Stimulated activated CD4-positive, alpha-beta T cell treated with anti-CD3 and anti-CD28 coated beads, Interleukin-12 subunit alpha, Interleukin-12 subunit beta, amount 100 ng/mL, for 24 hours (primary cell): Measurements from ENCODE around the gene SPATA32.
A peak's percentile ranks its signal among the peaks of the same experiment; 100 is the strongest.

Experiments used
- DNase-seq, 2 experiments: peaks; one replicate each; pipeline ENCODE4 v3.0.0-alpha.2; 2020; ENCODE audit warnings: low read depth in 2 of 2

SPATA32 gene

GRCh38 chr17:45228763-45229539 lies 32.9 kb downstream of the SPATA32 start:
- peak; percentile 70 to 89 for DNase-seq

DNA sequence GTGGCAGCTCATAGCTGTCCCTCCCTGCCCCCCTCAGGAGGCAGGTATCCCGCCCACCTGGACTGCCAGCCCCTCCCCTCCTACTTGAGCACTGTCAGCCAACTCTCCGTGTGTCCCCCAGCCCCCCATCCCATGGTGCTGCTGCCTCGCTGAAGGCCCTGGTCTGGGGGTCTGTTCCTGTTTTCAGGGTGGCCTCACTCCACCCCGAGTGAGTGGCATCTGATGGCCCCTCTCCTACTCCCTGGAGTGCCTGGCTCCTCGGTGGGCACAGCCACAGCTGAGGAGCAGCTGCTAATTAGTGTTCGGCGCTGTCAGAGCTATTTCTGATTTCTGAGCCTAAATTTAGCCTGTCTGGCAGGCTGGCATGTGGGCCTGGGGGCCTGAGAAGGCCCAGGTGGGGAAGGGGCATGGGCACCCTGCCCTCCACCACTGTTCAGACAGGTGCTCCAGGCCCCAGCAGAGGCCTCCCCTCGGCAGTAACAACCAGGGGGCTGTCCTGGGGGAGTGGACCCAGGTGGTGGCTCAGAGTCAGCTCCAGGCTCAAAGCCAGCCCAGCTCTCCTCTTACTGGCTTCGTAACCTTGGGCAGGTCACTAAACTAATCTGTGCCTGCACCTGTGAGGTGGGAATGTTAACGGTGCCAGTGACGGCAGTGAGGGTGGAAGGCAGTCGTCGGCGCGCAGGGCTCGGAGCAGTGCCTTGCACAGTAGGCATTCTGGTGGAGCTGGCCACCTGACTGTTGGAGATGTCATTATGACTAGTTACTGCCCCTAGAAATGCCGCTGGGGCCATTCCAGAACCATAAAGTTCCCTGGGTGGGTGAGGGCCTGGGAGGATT lies 33.8 kb downstream of the SPATA32 start:
- DNase-seq: no peak

- no peak for DNase-seq
These were observed 34.6 kb downstream of the SPATA32 start for GRCh38 chr17:45227101-45227925.

DNA sequence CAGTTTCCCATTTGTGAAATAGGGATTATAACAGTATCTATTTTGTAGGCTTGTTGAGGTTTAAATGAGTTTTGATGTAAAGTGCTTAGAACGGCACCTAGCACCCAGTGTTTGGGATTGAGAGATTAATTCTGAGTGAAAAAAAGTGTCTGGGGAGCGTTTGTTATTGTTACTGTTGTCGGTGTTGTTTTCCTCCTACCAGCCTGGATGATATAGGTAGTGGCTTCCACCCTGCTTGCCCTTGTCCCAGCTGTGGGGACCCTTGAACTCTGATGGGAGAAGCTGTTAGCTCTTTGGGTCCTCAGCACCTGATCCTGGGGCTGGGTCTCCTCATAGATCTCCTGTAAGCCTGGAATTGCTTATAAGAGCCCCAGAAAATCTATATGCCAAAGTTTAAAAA lies 35.3 kb downstream of the SPATA32 start:
- no peak for DNase-seq

DNA sequence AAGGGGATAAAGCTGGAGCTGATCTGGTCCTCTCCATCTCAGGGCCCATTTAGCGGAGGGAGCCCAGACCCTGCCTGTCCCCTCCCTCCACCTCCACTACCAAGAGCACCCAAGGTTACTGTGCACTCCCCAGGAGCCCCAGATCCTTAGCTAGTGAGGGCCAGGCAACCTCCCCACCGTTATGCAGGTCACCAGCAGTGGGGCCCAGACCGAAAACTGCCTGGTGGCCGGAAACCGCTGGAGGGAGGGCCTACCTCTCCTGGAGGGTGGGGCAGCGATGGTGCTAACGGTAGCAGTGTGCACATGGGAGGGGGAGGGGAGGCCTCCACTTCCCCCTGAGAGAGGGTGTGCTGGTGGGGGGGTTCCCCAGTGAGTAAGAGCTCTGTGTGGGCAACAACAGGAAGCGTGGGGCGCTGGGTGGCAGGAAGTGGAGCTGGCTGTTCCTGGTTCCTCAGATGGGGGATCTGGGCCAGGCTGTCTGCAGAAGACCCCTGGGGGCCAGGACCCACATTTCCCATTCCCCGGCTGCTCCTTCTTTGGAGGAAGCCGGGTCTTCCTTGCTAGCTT lies 35.8 kb downstream of the SPATA32 start:
- DNase-seq: peak; percentile 89 to 97

- no peak for DNase-seq
These were observed 36.7 kb downstream of the SPATA32 start for GRCh38 chr17:45225051-45225700.

DNA sequence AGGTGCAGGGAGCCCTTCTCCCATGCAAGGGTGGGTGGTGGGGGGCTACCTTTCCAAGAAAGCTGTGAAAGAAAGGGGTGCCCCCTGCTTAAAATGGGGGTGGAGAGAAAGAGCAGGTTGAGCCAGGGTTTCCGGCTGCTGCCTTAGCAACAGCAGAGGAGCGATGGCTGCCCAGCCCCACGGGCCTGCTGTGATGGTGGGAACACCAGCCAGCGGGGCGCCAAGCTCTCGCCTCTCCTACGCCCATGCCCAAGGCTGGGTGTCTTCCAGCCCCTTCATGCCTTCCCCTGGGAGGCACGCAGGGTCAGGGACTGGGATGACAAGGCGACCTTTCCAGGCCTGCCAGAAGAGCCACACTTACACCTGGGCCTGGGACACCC lies 37.2 kb downstream of the SPATA32 start:
- DNase-seq: no peak

DNA sequence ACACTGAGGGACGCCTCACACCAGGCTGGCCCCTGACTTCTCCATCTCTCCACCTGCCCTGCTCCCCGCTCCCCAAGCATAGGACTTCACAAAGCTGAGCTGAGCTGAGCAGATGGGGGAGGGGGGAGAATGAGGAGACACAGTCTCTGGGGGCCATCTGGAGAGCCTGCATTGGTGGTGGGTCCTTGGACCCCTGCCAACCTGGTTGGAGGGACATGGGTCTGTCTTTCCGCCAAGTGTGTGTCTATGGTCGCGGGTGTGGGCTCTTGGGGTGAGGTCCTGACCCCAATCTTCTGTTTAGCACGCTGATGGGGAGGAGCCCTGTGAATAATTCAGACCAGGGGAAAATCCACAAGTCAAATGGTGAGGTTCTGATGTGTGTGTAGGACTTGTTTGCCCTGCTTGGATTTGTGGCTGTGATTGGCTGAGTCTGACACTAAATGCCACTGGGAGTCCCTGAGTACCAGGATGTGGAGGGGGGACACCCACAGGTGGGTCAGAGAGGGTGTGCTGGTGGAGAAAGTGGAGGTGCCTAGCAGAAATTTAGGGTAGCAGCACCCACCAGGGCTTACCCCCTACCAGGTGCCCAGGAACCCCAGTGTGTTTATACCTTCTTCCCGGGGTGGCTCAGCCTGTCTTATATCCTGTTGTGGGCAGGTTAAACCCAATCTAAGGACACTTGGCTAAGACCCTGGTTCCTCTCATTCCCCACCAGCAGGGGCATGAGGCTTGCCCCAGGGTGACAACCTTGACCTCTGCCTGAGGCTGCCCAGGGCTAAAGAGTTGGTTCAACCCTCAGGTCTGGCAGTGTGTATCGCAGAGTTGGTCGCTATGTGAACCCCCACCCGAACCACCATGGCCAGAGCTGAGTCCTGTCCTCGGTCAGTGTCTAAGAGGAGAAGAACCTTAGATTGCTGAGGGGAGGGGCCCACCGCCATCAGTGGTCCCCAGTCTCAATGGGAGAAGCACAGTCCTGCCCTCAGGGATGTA lies 38.1 kb downstream of the SPATA32 start:
- peak in 1 of 2 experiments; percentile 66 for DNase-seq

DNA sequence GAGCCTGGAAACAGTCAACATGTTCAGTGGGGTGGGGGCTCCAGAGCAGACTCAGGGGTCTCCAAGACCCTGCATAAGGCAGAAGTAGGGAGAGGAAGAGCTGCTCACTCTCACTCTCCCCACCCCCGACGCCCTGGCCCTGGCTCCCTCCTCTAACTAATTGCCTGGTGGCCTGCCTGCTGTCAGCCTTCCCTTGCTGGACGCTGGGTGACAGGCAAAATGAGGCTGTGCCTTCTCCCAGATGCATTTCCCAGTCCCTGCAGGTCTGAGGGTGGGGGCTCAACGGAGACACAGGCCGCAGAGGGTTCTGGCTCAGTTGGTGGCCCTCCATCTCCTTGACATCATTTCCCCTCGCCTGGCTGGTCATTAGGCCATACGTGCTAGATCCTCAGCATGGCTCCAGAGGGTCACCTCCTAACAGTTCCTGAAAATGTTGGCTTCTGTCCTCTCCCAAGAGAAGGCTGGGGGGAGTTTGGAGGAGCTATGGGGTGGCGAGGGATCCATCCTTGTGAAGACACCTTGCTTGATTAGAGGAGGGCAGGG lies 38.8 kb downstream of the SPATA32 start:
- no peak for DNase-seq

DNA sequence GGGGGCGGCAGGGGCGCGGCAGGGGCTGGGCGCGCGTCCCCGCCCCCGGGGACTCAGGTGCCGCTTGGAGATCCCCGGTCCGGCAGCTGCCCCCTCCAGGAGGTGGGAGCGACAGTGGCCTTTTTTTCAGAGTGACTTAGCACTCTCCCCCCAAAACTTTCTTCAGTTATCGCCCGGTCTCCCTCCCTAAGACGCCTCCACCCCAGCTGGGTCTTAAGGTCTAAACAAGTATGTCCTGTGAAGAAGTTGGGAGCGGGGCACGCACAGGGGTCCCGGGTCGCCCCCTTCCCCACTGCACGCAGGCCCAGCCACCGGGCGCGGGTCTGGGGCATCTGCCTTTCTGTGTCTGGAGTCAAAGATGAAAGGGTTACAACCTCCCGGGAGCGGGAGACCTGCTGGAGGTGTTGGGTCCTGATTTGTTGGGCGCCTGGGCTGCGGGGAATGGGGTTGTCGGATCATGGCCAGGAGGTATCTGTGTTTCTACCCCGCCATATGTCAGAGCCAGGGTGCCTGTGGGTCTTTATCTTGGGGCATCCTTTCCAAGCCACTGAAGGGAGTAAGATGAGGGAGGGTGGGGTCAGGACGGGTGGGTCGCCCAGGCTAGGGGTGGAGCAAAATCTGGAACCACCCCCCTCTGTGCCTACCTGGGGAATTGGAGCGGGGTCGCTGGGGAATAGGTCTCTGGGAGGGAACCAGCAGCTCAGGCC lies 39.5 kb downstream of the SPATA32 start:
- peak in 1 of 2 experiments; percentile 67 for DNase-seq

DNA sequence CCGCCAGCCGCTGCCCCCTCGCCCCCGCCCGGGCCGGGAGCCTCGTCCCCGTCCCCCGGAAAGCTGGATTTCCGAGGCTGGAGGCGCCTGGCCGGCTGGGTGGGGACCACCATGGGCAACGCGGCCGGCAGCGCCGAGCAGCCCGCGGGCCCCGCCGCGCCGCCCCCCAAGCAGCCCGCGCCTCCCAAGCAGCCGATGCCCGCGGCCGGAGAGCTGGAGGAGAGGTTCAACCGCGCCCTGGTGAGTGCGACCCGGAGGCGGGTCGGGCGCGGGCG lies 39.9 kb downstream of the SPATA32 start:
- no peak for DNase-seq

- DNase-seq: peak in 1 of 2 experiments; percentile 46
These were observed 40.5 kb downstream of the SPATA32 start, which contains the start of gene FMNL1 for GRCh38 chr17:45221081-45222013. Gene FMNL1 (plus strand): TSS chr17:45221885. CDS start chr17:45222125, 240 bp downstream.

- DNase-seq: no peak
These were observed 41.8 kb downstream of the SPATA32 start for GRCh38 chr17:45220079-45220478.

- peak; percentile 76 to 93 for DNase-seq
These were observed 42.8 kb downstream of the SPATA32 start for GRCh38 chr17:45218895-45219661.
